ENCODE results near the gene SDF4.

Gene SDF4

DNA sequence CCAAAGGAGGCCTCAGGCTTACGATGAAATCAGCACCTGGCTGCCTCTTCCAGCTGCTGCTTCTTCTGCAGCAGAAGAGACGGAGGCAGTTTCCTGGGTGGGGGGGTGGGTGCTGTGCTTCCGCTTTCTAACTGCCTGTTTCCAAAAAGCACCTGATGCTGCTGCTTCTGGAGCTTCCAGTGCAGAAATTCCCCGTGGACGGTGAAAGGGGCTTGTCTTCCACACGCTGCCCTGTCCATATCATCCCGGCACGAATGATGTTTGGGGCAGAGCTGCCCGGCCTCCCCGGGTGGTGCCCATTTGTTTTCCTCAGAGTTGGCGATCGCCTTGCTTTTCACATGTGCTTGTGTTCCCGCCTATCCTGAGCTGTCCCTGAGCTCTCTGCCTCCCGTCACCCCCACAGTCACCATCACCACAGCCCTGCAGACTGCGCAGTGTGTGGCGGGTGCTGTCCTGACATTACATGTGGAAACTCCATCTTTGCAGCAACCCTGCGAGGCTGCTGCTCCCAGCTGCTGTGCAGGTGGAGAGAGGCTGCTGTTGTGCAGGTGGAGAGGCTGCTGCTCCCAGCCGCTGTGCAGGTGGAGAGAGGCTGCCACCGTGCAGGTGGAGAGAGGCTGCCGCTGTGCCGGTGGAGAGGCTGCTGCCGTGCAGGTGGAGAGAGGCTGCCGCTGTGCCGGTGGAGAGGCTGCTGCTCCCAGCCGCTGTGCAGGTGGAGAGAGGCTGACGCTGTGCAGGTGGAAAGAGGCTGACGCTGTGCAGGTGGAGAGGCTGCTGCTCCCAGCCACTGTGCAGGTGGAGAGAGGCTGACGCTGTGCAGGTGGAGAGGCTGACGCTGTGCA lies 56.4 kb downstream of the SDF4 start:
- no peak for DNase-seq

DNA sequence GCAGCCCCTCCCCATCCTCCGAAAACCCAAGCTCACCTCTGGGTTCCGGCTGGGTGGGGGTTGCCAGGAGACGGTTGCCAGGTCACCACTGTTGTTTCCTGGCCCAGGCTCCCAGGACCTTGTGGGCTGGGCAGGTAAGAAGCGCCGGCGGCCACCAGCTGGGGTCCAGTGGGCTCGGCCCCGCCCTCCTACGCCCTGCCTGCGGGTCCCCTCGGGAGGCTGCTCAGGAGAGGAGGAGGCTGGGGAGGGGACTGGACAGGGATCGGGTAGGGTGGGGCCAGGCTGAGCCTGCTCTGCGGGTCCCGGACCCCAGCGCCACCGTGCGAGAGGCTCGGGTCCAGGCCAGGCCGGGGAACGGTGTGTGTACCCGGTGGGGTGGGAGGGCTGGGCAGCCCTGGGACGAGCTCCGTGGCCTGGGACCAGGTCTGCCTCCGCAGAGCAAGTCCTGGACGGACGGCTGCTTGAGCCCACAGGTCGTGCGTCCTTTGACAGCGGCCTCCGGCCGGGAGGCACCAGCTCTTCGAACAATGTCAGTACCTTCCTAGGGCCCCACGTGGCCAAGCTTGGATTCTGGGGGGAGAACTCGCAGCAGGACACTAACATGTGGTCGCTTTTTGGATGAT lies 57.9 kb downstream of the SDF4 start, which contains the start of gene TTLL10:
Gene TTLL10 (plus strand): TSS at position 88 of the 623 bp plus-strand sequence. CDS start 5,336 bp downstream, outside the sequence.
- no peak for DNase-seq

DNA sequence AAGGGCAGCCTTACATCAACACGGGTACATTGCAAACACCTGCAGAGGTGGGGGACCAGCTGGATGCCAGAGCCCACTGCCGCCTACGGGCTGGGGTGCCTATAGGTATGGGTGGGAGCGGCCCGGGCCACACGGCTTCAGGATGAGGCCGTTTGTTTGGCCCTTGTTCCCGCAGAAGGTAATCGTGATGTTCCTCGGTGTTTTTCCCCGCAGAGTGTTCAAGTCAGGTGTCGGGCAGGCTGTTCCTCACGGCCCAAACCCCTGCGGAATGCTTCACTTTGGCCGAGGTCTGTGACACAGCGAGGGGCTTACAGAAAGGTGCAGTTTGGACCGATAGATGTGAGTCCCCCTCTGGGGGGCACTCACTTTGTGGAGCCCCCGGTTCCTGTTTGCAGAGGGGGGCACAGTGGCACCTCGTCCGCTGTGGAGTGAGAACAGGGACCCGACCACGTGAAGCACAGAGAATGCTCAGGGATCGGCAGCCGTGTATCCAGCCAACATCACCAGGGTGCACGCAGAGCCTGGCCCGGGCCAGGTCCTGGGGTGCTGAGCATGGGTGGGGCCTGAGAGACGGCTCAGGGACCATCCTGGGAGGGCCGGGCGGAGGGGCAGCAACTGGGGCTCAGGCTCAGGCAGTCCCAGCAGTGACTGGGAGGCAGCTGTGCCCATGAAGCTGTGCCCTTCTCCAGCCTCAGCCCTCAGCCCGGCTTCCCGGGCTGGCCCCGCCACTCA lies 58.6 kb downstream of the SDF4 start:
- no peak for DNase-seq

DNA sequence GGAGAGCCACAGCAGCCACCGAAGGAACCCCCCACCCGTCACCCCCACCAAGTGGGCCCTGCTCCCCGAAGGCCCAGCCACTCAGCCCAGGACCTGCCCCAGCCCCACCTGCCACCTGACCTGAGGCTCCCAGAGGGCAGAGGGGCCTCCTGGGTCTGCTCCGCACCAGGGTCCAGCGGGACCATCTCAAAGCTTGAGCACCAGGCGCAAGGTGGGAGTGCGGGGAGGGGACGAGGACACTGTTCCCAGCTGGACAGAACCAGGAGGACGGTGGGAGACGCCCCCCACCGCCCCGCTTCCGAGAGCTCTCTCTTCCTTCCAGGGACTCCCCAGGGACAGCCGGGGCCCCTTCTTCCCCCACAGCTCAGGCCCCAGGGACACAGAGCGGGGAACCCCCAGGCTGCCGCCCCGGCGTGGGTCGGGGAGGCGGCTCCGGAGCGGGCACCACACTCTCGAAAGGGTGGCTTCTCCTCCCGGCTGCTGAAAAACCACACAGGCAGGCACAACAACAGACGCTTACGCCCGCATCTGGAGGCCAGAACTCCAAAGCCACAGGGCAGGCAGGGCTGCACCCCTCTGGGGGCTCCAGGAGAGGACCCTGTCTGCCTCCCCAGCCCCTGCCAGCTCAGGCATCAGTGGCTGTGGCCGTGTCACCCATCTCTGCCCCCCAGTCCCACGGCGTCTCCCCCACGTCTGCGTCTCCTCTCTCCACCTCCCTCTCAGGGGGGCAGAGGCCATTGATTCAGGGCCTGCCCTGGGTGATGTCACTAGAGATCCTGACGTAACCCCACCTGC lies 60.1 kb downstream of the SDF4 start:
- DNase-seq: no peak

DNA sequence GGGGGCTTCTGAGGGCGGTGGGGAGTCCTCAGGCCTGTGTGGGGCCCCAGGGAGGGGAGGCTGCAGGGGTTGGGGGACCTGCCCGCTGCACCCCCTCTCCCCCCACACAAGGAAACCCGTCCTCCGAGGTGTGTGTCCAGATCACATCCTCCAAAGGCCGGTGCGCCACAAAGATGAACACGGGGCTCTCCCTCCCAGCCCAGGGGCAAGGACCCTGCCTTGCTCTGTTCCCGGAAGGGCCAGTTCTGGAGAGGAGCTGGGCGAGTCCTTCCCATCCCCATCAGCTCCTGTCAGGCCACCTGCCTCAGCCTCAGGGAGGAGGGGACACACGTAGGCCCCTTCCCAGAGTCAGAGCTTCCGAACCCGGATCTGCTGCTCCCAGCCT lies 60.6 kb downstream of the SDF4 start:
- no peak for DNase-seq

DNA sequence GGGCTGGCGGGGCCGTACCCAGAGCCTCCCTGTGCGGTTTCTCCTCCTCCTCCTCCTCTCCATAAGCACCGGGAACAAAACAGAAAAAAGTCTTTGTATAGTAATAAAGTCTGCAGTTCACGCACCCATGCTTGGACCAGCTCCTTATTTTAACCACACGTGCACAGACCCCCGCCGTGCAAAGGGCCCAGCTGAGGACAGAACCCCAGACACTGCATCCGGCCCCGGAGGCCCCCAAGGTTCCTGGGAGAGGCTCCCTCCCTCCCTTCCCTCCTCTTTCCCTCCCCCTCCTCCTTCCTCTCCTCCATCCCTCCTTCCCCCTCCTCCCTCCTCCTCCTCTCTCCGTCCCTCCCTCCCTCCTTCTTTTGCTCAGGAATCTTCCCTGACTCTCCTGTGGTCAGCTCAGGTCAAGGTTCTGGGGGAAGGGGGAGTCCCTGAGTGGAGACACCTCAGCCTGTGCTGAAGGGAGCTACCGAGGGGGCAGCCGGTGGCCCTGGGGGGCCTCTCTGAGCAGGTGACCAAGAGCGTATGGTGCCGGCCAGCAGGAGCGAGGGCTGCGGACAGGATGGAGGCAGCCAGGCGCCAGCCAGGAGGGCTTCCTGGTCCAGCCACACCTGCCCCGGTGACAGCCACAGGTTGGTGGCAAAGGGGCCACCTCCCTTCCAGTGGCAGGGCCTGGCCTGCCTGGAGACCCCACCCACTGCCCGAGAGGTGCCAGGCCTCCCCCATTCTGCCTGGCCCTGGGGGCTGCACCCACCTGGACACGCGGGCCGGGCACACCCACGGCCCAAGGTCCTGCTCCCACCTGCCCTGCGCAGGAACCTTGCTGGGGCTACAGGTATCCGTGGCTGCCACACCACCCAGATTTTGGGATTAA lies 61.3 kb downstream of the SDF4 start:
- no peak for DNase-seq

DNA sequence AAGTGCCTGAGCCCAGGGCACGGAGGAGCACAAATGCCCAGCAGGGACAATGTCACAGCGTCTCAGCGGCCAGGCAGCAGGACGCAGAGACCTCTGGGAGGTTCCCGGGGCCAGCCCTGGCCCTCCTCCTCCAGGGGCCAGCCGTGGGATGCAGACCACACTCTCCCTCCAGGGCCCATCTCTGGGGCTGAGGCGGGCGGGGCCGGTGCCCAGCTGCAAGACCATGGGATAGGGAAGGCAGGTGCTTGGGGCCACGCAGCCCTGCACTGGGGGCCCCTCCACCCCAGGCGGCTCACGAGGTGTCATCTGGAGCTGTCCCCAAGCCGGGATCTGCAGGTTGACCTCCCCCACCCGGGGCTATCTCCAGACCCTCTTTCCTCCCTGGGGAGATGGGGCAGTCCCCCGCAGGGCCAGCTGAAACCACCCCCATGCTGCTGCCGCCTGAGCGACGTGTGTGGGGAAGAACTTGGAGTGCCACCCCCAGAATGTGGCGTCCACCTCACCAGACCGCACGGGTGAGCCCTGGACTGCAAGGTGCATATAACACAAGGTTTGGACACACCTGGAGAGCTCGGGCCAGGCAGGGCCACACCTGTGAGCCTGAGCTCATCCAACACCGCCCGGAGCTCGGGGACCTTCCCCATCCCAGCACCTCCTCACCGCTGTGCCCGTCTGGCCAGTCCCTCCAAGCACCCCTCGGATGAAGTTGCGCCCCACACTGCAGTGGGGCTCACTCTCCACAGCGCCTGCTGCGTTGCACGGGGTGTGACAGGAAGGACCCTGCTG lies 62.2 kb downstream of the SDF4 start:
- no peak for DNase-seq

DNA sequence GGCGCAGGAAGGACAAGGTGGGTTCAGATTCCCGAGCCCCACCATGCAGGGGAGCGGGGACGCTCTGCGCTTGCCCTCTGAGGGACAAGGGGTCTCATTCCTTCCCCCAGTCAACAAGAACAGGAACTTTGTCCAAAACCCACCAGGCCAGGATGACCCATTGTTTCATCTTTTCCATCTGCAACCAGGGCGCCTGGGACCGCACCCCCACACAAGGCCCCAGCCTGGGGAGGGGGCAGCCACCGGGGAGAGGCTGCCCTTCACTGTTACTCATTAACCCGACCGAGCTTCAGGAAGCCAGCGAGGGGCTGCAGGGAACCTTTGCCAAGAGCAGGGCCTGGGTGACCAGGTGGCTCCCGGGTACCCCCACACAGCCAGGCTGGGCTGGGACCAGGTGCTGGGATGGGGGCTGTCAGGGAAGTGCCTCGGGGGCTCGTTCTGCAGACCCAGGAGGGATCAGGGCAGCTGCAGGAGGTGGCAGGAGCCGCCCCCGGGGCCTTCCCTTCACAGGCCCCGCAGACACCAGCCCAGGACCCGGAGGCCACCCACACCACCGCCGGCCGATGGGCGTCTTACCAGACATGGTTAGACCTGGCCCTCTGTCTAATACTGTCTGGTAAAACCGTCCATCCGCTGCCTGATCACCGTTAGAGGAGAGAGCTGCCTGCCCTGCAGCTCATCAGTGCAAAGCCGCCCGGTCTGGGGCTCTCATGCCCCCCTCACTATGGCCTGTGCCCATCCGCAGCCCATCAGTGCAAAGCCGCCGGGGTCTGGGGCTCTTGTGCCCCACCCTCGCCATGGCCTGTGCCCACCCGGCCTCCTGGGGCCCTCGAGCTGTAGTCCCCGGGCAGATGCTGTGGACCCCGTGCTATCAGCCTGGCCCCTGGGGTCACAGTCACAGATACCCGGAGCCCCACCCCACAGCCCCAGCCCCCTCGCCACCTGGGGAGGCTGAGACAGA lies 63.1 kb downstream of the SDF4 start:
- DNase-seq: no peak

DNA sequence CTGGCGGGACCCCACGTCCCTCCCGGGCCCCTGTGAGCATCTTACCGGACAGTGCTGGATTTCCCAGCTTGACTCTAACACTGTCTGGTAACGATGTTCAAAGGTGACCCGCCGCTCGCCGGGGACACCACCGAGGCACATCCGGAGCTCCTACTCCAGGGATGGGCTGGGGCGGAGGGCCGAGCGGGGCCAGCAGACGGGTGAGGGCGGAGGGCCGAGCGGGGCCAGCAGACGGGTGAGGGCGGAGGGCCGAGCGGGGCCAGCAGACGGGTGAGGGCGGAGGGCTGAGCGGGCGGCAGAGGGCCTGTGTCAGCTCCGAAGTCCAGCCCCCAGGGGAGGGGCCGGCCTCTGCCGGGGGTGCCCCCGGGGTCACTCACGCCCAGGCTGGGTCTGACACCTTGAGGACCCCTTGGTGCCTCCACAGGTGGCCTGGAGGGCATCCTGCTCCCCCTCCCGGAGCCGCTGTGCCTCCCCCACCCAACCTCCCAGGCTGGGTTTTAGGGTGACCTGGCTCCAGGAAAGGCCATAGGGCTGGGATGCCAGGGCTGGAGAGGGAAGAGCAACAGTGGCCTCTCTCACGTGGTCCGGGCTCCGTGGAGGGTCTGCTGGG lies 63.9 kb downstream of the SDF4 start:
- DNase-seq: no peak

DNA sequence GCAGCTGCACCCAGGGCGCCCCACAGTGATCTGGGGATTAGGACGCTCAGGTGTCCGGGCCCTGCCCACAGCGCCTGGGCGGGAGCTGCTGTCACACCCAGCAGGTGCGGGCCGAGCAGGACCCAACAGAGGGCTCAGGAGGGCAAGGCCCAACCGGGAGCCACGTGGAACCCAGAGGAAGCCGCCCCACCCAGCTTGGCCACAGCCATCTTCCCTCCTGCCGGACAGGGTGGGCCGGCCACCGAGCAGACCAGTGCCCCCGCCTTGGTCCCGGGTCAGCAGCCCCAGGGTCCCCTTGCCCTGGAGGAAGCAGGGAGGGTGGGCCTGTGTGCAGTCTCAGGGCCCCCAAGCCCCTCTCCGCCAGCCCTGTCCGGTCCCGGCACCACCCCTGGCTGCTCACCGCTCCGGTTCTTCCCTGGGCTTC lies 64.4 kb downstream of the SDF4 start:
- no peak for DNase-seq

Data from hippocampal formation (tissue), 2 donors.